Activated CD8-positive, alpha-beta memory T cell treated with anti-CD3 and anti-CD28 coated beads, Interleukin-2, amount 50 U/mL, for 24 hours (primary cell): Measurements from ENCODE around the gene PUS3.

Experiments used
- DNase-seq: peaks from one replicate; pipeline ENCODE4 v3.0.0-alpha.2; 2020; ENCODE audit errors: extremely low read depth

The PUS3 gene, protein sequence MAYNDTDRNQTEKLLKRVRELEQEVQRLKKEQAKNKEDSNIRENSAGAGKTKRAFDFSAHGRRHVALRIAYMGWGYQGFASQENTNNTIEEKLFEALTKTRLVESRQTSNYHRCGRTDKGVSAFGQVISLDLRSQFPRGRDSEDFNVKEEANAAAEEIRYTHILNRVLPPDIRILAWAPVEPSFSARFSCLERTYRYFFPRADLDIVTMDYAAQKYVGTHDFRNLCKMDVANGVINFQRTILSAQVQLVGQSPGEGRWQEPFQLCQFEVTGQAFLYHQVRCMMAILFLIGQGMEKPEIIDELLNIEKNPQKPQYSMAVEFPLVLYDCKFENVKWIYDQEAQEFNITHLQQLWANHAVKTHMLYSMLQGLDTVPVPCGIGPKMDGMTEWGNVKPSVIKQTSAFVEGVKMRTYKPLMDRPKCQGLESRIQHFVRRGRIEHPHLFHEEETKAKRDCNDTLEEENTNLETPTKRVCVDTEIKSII

DNA sequence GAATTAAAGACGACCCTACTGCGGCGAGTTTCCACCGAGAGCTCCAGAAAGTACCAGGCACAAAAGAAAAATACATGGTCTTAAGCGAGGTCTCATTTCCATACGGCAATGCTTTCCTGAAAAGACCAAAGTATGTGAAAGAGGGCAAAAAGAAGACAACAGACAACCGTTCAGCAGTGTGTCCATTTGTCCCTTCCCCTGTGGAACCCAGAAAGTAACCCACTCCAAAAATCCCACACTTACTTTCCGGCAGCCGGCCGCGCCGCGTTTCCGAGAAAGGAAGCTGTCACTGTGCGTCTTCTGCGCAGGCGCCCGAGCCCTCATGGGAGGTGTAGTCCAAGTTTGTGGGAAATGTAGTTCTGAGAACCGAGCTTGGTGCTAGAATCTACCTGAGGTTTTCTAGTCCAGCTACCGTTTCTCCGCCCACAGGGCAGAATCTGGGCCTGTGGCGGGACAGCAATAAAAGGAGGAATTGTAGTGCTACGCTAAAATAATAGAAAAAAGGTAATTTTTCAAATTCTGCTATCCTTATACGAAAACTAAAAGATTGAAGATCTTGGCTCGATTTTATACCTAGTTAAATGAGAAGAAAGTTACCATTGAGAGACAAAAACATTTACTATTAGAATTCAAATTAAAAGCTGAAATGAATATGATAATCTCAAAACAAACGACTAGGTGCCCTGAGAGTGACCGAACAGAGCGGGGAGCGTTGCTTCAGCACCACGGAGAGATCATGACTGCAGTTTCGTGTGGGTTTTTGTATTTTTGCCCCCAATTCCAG lies at the start of gene PUS3:
Gene PUS3 (minus strand): TSS at position 280 of the 784 bp plus-strand sequence. CDS start 6,922 bp downstream, outside the sequence.
- DNase-seq, result peak; percentile 75

DNA sequence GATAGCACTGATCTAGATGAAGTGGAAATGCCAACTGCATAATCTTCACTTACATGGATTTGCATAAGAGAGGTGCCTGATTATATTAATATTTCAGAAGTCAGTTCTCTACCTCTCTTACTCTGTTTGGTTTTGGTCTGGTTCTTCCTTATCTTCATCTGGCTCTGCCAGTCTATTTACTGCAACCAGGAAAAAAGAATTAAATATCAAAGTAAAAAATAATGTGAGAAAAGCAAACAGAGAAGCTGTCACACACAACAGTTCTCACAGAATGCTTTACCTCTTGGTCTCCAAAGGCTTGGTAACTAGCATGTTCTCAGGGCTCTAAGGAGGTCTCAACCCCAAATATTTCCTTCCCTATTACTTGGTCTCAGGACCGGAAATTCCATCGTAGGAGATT lies 49.6 kb upstream of the PUS3 start:
- no peak for DNase-seq

DNA sequence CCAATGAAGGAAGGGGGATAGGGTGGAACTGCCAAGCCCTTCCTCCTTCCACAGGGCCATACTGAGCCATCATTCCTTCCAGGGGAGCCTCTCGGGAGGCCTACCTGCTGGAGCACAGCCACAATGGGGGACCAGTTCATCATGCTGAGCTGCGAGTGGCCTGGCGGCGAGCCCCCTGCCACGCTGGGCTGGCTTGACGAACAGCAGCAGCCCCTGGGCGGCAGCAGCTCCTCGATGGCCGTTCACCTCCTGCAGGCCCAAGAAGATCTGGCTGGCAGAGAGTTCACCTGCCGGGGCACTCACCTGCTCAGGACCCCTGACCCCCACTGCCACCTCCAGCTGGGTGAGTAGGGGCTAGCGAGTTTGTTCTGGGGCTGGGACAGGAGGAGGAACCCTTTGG lies 48.7 kb upstream of the PUS3 start:
- no peak for DNase-seq

DNA sequence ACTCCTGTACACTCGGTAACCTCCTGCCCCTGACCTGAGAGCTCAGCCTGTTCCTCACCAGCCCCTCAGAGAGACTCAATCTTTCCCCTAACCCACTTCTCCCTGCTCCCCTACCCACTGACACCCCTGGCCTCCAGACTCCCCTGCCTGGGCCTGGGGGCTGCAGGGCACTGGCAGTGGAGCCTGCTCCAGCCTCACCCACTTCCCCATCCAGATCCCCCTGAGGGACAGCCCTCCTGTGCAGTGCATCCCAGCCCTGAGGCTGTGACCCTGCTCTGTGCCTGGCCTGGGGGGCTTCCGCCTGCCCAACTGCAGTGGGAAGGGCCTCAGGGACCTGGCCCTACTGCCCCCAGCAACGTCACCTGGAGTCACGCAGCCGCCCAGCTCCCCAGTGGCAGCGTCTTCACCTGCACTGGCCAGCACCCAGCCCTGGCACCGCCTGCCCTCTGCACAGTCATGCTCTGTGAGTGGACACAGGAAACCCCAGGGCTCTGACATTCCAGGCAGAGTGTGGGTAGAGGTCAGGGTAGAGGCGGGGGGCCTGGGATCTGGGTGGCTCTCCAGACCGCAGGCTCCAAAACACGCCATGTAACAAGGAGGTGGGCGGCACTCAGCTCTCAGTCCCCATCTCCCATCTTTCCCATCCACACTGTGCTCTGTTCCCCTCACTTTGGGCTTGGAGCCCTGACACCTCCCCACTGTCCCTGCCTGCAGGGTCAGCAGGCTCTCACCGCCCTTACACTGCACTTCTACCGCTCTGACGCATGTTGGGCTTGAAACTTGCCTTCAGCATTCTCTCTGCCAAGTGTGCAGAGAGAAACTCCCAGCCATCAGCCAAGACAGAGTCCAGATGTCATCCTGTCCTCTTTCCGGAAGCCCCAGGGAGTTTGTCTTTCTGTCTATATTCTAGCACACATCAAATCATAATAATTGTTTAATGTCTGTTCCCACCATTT lies 48.0 kb upstream of the PUS3 start:
- DNase-seq, result no peak

DNA sequence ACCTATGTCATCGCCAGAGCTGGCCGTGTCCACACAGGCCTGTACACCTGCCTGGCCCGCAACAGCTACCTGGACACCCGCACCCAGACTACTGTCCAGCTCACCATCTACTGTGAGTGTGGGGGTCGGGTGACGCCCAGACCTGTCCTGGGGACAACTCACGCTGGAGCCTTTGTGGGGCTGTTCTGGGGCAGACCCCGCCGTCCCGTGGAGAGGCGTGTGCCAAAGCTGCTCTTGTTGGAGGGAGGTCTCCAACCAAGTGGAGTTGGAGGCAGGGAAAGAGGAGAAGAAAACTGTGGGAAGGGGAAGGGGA lies 47.1 kb upstream of the PUS3 start:
- no peak for DNase-seq

DNA sequence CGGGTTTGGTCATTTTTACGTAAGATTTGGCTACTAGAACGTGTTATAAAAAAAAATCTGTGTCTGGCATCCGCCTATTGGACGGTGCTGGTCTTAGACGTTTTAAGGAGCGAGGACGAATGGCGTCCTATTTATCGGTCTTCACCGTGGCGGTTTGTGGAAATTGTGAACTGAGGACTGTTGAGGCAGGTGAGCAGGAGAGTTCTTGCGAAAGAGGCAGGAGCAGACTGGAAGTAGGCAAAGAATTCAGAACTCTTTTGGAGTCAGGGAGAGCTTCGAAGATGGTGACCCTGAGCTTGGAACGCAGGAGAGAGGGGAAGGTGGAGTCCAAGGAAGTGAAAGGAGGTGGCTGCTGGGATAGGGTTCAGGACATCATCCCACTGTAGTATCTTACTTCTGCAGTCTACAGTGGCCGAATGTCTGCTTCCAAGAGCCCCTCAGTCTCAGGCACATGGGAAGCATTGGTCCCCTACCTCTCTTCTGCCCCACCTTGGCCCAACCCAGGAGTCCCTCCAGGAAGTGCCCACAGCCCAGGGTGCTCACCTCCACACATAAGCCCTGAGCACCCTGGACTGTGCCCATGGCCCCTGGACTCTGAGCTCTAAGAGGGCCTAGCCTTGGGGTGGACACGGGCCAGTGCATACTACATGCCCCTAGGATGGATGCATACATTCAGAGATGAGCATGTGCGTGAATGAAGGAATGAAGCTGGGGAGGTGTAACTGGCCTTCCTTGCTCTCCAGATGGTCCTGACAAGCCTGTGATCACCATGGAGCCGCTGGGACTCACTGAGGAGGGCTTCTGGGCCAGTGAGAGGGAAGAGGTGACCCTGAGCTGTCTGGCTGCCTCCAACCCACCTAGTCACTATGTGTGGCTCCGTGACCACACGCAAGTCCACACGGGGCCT lies 46.5 kb upstream of the PUS3 start:
- no peak for DNase-seq

DNA sequence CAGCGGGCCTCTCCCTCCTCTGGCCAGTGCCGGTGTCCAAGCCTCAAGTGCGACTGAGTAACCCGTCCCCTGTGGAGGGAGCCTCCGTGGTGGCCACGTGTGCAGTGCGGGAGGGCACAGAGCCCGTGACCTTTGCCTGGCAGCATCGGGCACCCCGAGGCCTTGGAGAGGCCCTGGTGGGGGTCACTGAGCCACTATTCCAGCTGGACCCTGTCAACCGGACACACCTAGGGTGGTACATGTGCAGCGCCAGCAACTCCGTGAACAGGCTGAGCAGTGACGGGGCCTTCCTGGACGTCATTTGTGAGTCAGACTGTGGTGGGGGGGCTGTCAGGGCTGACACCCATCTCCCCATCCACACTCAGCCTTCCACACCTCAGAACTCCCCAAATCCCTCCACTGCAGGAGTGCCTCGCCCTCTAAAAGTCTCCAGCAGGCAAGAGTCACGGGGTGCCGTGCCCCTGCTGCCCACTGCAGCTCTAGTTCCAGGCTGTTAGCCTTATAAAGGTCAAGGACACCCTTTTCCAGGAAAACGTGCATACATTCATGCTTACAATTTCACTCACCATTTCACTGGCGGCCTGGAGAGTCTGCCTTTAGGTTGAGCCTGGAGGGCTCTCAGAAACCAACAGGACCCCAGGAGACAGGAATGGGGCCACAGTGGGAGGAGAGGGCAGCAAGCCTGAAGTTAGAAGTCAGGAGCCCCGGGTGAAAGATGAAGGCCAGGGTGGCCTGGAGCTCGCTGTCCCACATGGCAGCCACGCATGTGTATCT lies 45.5 kb upstream of the PUS3 start:
- no peak for DNase-seq

DNA sequence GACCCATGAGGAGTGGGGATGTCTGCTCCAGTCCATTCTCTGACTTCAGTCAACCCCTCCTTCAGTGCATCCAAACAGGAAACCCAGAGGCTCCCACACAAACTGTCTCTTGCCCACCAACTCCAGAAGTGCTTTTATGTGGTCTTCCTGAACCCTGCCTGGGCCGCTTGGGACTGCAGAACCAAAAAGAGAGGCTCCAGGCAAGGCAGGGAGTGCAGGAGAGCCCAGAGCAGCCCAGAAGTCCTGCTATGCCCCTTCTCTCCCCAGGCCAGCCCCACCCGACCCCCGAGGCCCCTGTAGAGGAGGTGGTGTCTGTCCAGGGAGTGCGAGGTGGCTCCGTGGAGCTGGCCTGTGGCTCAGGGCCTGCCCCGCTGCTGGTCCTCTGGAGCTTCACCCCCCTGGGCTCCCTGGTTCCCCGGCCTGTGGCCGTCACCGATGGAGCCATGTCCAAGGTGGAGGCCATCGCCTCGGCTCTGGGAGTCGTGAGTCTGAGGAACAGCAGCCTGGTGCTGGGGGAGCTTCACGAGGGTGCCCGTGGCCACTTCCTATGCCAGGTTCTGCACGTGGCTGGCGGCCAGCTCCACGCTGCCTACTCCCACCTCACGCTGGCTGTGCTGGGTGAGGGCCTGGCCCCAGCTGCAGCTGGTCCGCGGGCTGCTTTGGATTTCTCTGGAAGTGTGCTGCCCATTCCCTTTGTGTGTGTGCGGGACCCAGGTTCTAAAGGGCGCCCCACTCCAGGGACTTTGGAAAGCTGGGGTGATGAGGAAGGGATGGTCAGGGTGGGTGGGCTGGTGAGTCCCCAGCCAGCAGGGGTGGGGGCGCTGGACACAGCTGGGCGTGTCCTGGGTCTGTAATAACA lies 44.6 kb upstream of the PUS3 start:
- DNase-seq, result no peak

DNA sequence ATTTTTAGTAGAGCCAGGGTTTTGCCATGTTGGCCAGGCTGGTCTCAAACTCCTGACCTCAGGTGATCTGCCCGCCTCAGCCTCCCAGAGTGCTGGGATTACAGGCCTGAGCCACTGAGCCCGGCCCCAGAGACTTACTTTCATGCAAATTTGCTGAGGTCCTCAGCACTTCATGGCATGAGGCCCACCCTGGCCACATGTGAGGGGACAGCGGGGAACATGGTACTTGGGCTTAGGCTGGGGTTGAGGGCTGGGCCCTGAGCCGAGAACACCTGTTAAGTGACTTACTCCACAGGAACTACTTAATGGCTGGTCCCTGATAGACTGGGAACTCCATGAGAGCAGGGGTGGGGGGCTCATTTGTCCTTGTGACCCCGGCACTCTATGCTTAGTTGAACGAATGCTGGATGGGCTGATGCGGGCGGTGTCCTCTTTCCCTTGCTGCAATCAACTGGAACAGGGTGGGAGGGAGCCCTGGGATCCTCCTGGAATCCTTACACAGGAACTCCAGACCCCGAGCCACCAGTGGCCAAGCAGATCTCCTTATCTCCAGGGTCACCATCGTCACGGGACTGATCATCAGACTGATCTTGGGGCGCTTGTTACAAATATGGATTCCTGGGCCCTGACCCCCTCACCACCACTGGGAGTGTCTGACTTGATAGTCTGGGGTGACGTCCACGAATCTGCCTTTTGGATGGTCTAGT lies 43.9 kb upstream of the PUS3 start:
- DNase-seq, result no peak

DNA sequence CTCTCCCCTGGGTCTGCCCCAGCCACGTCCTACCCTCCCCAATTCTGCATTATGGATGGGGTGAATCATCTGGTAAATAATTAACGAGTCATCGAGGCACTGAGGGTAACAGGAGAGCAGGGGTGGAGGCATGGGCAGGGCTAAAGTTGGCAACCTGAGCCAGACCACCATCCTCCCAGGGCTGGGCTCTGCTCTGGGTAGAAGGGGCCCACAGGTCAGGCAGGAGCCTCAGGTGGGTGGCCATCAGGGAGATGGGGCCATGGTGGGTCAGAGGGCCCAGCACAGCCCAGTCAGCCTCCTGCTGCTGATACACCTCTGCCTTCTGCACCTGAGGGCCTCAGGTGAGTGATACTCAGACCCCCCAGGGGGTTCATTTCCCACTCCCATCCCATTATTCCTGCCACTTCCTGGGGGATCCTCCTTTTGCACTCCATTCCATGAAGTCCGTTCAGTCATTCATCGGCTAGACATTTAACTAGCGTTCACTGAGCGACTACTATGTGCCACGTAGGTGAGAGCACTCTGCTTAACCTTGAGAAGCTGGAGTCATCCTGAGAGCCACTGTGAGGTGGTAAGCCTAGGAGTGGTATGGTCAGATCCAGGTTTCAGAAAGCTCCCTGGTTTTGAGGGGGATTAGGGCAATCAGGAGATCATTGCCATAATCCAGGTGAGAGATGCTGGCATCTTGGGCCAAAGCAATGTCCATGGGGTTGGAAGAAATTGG lies 43.0 kb upstream of the PUS3 start, which contains the start of gene VSIG10L2:
Gene VSIG10L2 (plus strand): TSS at position 248 of the 724 bp plus-strand sequence. CDS start 12 bp downstream, at position 260.
- DNase-seq, result no peak

DNA sequence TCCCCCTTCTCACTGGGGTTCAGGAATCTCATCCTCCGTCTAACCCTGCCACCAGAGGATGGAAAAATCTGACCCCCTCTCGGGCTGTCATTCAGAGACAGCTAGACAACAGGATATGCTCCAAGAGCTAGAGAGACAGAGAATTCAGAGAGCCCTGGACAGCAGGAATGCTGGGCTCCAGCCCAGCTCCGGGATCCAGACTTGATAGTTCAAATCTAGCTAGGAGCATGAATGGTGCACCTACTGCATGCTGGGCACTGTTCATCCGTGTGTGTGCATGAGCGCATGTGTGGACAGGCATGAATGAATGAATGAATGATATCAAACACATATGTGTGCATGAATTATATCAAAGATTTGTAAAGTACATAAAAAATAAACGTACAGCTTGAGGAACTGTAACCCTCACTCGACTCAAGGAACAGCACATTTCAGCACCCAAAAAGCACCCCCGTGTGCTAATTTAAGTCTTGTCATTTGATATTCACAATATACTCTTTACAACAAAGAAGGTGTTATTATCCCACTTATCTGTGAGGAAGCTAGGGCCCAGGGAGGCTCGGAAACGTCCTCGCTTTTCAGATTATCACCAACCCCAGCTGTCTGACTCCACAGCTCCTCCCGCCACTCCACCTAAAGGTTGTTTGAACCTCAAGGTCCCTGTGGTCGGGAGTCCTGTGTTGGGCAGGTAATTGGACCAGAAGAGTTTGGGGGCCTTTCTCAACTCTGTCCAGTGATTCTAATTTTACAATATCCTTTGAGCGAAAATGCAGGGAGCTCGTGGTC lies 42.2 kb upstream of the PUS3 start:
- no peak for DNase-seq

DNA sequence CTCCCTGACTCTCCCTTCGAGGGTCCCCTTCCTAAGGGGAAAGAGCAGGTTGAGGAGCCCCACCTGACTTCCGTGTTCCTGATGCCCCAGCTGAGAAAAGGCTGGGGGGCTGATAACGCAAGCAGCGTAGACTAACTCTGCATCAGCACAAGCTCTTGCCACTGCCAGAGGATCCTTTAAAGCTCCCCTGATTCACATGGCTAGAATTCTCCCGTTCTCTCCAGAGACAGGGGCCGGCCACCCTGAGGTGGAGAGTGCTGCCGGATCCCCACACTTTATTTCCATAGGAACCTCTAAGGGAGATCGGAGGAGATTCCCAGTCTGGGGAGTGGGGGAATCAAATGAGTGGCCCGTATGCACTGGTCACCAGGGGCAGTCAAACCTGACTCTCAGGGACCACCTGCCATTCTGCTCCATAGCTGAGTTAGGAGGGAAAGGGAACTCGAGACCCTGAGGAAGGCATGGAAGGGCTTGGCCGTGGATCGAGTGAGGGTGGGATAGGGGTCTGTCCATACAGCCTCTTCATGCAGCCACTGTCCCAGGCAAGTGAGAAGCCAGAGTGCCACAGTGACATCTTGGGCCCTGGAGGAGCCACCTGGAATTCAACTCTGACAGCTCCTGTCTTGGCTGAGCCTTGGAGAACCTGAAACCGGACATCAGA lies 41.5 kb upstream of the PUS3 start:
- no peak for DNase-seq

DNA sequence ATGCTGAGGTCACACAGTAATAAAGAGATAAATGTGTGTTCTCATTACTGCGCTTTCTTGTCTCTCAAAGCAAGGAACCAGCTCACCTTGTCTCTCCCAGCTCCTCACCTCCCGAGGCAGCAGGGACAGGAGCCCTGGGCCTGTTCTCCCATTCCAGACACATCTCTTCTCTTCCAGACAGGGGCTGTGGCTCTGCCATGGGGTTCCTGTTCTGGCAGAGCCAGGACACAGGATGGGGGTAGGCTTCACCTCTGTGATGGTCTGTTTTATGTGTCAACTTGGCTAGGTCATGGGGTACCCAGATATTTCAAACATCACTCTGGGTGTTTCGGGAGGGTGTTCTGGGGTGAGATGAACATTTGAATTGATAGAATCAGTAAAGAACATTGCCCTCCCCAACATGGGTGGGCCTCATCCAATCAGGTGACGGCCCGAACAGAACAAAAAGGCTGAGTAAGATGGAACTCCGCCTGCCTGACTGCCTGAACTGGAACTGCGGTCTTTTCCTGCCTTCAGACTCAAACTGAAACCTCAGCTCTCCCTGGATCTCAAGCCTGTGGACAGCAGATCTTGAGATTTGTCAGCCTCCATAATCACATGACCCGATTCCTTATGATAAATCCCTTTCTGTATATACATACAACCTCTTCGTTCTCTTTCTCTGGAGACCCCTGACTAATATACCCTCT lies 40.8 kb upstream of the PUS3 start:
- DNase-seq, result no peak

DNA sequence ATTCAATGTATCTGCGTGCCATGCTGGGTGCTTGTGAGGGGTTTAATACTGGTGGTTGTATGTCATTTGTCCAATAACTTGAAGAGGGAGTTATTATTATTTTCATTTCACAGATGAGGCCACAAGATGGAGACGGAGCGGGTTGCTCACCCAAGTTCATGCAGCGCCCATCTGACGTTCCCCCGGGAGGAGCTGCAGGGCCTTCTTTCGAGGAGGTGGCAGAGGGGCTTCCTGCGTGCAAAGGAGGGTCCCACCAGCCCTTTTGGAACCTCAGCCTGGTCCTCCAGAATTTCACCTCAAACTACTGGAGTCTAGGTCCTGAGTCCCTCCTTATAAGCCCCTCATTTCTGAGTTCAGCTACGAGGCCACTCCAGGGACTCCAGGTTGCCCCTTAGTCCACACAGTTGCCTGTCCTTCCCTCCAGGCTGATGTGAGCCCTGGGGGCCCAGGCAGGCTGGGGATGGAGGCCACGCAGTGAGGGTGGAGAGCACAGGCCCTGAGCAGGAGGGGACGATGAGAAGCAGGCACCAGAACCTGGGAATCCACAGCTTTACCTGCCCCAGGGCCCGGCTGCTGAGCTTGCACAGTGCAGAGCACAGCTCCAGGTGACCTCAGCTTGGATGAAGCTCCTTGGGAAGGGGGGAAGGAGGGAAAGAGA lies 39.9 kb upstream of the PUS3 start:
- no peak for DNase-seq
